Peyer's patch (tissue), 4 donors: ENCODE data around the gene SBF2. TPM values are rescaled to one million over a fixed set of nuclear protein-coding genes. Genes with fewer than 3 reads are reported as not detected.

Source experiments
- DNase-seq, 3 donors: peaks; one replicate each; pipeline ENCODE4 v3.0.0-alpha.2; 2017 to 2019
- H3K27ac ChIP-seq, 4 donors: fragments of 200-600 bp; sonication (generic); one replicate each; pipeline ENCODE4 v1.5.1; 2016 to 2019
- H3K27me3 ChIP-seq, 2 donors: fragments of 200-600 bp; sonication (generic); one replicate each; pipeline ENCODE4 v1.5.1; 2019
- H3K36me3 ChIP-seq, 3 donors: fragments of 200-600 bp; sonication (generic); one replicate each; pipeline ENCODE4 v1.5.1; 2016 to 2019
- H3K4me1 ChIP-seq, 4 donors: fragments of 200-600 bp; sonication (generic); one replicate each; pipeline ENCODE4 v1.5.1; 2016 to 2019
- H3K4me3 ChIP-seq, 4 donors: fragments of 200-600 bp; sonication (generic); 1 replicate in 3 of 4; 2 replicates in 1 of 4; pipeline ENCODE4 v1.5.1; 2016 to 2019; ENCODE audit warnings: mild to moderate bottlenecking in 1 of 4
- H3K9me3 ChIP-seq, 4 donors: fragments of 200-600 bp; sonication (generic); one replicate each; pipeline ENCODE4 v1.5.1; 2016 to 2019; ENCODE audit warnings: mild to moderate bottlenecking in 1 of 4
- POLR2A ChIP-seq, 2 donors: fragments of 450-650 bp; IDR thresholded peaks; one replicate each; pipeline ENCODE4 v1.5.1; 2017; ENCODE audit warnings: antibody characterized with exemption in 2 of 2, mild to moderate bottlenecking in 2 of 2, moderate library complexity in 2 of 2
- total RNA-seq, 4 donors: library from RNA; depleted of rRNA; stranded (reverse); fragments of >200 nt; gene quantifications; one replicate each; pipeline ENCODE4 v1.1.0, GENCODE V29; 2016
- TF ChIP-seq, protein P1 (sequence below), 6 experiments: fragments of 450-650 bp in 4 of 6; fragments of 200-600 bp in 2 of 6; sonication (generic) in 1 of 6; IDR thresholded peaks; one replicate each; pipeline ENCODE4 v1.5.1; 2017 to 2019; ENCODE audit warnings: antibody characterized with exemption in 6 of 6, mild to moderate bottlenecking in 3 of 6, moderate library complexity in 1 of 6

SBF2 gene
- total RNA-seq, 4 donors from 2014 or later = 52.7 to 70.1 (median 56.7) TPM

DNA sequence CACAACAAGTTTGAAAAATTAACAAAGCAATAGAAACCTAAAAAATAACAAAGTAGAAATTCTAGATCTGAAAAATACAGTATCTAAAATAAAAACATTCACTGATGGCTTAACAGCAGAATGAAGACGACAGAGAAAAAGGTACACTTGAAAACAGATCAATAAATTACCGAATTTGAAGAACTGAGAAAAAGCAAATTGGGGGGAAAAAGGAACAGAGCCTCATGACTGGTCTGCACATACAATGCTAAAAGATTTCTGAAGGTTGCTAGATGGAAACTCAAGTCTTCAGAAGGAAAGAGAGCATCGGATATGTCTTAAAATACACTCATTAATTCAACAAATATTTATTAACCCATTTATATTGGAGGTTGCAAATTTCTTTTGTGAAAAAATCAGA lies 71.6 kb downstream of the SBF2 start:
- H3K9me3 ChIP-seq = peaks cover 0 to 8% (median 0%) of the 10 kb centered on the region in 4 donors
- no peak overlapping the region for H3K4me3 ChIP-seq
- DNase-seq = no peak
- no peaks in the 10 kb centered on the region for H3K4me1 ChIP-seq
- no peak for TF ChIP-seq POLR2A (IDR thresholded peaks at IDR 0.05)
- TF ChIP-seq, protein P1, sequence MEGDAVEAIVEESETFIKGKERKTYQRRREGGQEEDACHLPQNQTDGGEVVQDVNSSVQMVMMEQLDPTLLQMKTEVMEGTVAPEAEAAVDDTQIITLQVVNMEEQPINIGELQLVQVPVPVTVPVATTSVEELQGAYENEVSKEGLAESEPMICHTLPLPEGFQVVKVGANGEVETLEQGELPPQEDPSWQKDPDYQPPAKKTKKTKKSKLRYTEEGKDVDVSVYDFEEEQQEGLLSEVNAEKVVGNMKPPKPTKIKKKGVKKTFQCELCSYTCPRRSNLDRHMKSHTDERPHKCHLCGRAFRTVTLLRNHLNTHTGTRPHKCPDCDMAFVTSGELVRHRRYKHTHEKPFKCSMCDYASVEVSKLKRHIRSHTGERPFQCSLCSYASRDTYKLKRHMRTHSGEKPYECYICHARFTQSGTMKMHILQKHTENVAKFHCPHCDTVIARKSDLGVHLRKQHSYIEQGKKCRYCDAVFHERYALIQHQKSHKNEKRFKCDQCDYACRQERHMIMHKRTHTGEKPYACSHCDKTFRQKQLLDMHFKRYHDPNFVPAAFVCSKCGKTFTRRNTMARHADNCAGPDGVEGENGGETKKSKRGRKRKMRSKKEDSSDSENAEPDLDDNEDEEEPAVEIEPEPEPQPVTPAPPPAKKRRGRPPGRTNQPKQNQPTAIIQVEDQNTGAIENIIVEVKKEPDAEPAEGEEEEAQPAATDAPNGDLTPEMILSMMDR (IDR thresholded peaks at IDR 0.05) = no peak
- H3K36me3 ChIP-seq = no peaks in the 10 kb centered on the region
- no peaks in the 10 kb centered on the region for H3K27me3 ChIP-seq
- H3K27ac ChIP-seq = no peak overlapping the region

DNA sequence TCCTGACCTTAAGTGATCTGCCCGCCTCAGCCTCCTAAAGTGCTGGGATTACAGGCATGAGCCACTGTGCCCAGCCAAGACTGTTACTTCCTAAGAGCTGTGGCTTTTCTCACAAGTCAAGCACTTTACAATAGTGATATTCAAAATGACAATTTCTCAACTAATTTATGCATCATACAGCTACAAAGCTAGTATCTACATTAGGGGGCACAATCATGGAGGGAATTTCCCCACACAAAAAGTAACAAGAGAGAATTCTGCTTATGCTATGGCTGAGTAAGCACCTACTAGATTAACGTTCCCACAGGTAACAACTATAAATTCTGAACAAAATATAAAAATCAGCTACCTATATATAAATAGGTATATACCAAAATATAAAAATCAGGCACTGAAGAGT lies 72.7 kb downstream of the SBF2 start:
- no peak overlapping the region for H3K27ac ChIP-seq
- H3K4me3 ChIP-seq = no peak overlapping the region
- no peak for TF ChIP-seq POLR2A (IDR thresholded peaks at IDR 0.05)
- TF ChIP-seq, protein P1 (IDR thresholded peaks at IDR 0.05) = no peak
- H3K9me3 ChIP-seq = peaks cover 0 to 8% (median 0%) of the 10 kb centered on the region in 4 donors
- no peaks in the 10 kb centered on the region for H3K36me3 ChIP-seq
- DNase-seq = no peak
- no peaks in the 10 kb centered on the region for H3K27me3 ChIP-seq
- no peaks in the 10 kb centered on the region for H3K4me1 ChIP-seq

DNA sequence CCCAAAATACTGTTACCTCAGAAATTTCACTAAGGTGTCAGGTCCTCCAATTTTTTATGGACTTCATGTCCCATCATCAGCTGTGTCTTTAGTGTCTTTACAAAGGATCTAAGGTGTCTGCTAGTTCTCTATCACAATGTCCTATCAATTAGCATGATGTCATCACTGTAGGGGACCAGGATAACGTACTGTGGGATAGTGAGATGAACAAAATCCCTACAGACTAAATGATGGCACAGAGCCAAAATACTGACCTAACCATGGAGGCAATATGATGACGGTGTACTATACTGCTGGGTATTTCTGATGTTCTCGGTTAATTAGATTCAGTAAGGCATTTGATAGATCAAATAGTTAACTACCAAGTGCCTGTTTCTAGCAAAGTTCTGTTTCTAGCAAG lies 82.5 kb downstream of the SBF2 start:
- H3K9me3 ChIP-seq = no peaks in the 10 kb centered on the region
- no peak overlapping the region for H3K27ac ChIP-seq
- no peak overlapping the region for H3K4me3 ChIP-seq
- no peak for DNase-seq
- H3K27me3 ChIP-seq = no peaks in the 10 kb centered on the region
- H3K4me1 ChIP-seq = no peaks in the 10 kb centered on the region
- H3K36me3 ChIP-seq = no peaks in the 10 kb centered on the region
- TF ChIP-seq, protein P1 (IDR thresholded peaks at IDR 0.05) = no peak
- no peak for TF ChIP-seq POLR2A (IDR thresholded peaks at IDR 0.05)

DNA sequence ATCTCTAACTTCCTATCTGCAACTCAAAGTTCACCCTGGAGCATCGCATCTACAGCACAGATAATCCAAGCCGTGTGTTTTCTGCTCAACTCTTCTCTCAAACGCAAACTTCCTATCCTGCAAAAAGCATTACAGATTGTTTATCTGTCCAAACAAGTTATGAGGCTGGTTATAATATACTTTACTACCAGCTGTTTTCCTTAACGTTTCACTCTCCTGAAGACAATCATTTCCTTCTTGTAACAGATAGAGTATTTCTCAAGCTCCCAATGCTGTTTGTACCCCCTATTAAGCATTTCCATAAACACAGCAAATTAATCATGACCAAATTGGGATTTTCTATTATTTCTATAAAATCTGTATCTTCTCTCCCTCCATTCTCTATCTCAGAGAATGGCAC lies 84.7 kb downstream of the SBF2 start:
- DNase-seq = no peak
- Histone ChIP-seq H3K9me3 (no peaks in the 10 kb centered on the region), H3K4me3 (no peak overlapping the region), H3K36me3 (no peaks in the 10 kb centered on the region), H3K27ac (no peak overlapping the region), H3K4me1 (no peaks in the 10 kb centered on the region), H3K27me3 (no peaks in the 10 kb centered on the region)
- TF ChIP-seq, protein P1 (IDR thresholded peaks at IDR 0.05) = no peak
- no peak for TF ChIP-seq POLR2A (IDR thresholded peaks at IDR 0.05)

DNA sequence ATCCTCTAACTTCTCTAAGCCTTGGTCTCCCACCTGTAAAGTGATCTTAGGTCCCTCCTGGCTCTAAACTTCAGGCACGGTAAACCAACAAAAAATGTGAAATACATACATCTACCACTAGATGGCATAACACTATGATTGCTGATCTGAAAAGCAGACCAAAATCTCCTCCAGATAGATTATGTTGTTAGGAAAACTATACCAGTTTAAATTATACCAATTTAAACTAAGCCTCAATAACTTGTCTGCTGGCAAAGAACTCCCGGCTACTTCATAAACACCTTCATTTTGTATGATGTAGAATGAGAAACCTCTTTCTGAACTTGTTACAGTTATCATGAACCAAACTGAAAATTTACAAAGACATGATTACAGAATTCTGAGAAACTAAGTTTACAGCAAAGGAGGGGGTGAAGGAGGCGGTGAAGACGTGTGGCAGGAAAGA lies 85.9 kb downstream of the SBF2 start:
- no peaks in the 10 kb centered on the region for H3K9me3 ChIP-seq
- no peaks in the 10 kb centered on the region for H3K4me1 ChIP-seq
- no peak for DNase-seq
- no peaks in the 10 kb centered on the region for H3K27me3 ChIP-seq
- H3K36me3 ChIP-seq = no peaks in the 10 kb centered on the region
- TF ChIP-seq, protein P1 (IDR thresholded peaks at IDR 0.05) = peak; percentile 57 to 85 (median 80)
- TF ChIP-seq POLR2A (IDR thresholded peaks at IDR 0.05) = no peak
- no peak overlapping the region for H3K4me3 ChIP-seq
- H3K27ac ChIP-seq = no peak overlapping the region

DNA sequence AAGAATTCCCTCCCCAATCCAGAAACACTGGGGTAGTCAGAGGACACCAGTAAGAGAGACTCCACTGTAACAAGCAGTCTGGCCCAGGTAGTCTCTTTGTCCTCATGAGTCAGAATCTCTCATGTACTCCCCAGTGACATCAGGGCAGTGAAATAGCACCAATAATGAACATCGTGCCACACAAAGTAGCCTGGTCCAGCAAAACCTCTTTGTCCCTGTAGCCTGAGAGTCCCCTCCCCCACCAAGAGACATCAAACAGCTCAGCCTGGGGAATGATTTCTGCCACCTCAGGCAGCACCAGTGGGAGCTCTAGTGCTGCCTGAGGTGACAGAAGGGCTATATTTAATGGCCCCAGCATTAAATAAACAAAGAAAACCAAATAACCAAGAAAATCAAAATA lies 88.1 kb downstream of the SBF2 start:
- H3K4me1 ChIP-seq = no peaks in the 10 kb centered on the region
- no peaks in the 10 kb centered on the region for H3K36me3 ChIP-seq
- no peaks in the 10 kb centered on the region for H3K27me3 ChIP-seq
- no peak for DNase-seq
- no peak overlapping the region for H3K4me3 ChIP-seq
- no peak overlapping the region for H3K27ac ChIP-seq
- no peak for TF ChIP-seq POLR2A (IDR thresholded peaks at IDR 0.05)
- TF ChIP-seq, protein P1 (IDR thresholded peaks at IDR 0.05) = no peak
- H3K9me3 ChIP-seq = no peaks in the 10 kb centered on the region
